Neuronal stem cell (in vitro differentiated cells): ENCODE data around the gene CAPG.

Experiments used
- DNase-seq: peaks from one replicate; pipeline ENCODE4 v3.0.0-alpha.2; 2013; ENCODE audit warnings: low spot score
- H2AFZ ChIP-seq: one replicate; pipeline ENCODE4 v1.6.1; 2013; ENCODE audit warnings: mild to moderate bottlenecking, low read length, inconsistent platforms
- H2AK5ac ChIP-seq: 2 replicates; pipeline ENCODE4 v1.6.1; 2013; ENCODE audit warnings: low read depth, mild to moderate bottlenecking, inconsistent platforms, low read length, moderate library complexity, mixed read lengths
- H2BK120ac ChIP-seq: 2 replicates; pipeline ENCODE4 v1.6.1; 2013; ENCODE audit warnings: low read depth, mild to moderate bottlenecking, inconsistent platforms, low read length, moderate library complexity, mixed read lengths
- H2BK12ac ChIP-seq: one replicate; pipeline ENCODE4 v1.6.1; 2013; ENCODE audit warnings: low read length, inconsistent platforms
- H2BK15ac ChIP-seq: 2 replicates; pipeline ENCODE4 v1.6.1; 2013; ENCODE audit warnings: mild to moderate bottlenecking, low read length, inconsistent platforms, mixed read lengths
- H2BK5ac ChIP-seq: one replicate; pipeline ENCODE4 v1.6.1; 2013; ENCODE audit warnings: inconsistent platforms, mild to moderate bottlenecking, low read length, moderate library complexity
- H3K14ac ChIP-seq: one replicate; pipeline ENCODE4 v1.6.1; 2013; ENCODE audit warnings: low read length, inconsistent platforms
- H3K18ac ChIP-seq: 2 replicates; pipeline ENCODE4 v1.6.1; 2013; ENCODE audit warnings: low read length, inconsistent platforms
- H3K23ac ChIP-seq: 2 replicates; pipeline ENCODE4 v1.6.1; 2013; ENCODE audit warnings: low read depth, mild to moderate bottlenecking, mixed read lengths, low read length, inconsistent platforms; ENCODE audit not compliant: poor library complexity
- H3K27ac ChIP-seq: replicated peaks from 3 replicates; pipeline ENCODE4 v1.5.1; 2013; ENCODE audit warnings: low read length, inconsistent platforms
- H3K27me3 ChIP-seq, 3 experiments: 2 replicates each; pipeline ENCODE4 v1.6.1; 2013; ENCODE audit warnings: low read length in 3 of 3, mild to moderate bottlenecking in 2 of 3, inconsistent platforms in 1 of 3, low read depth in 1 of 3, mixed read lengths in 1 of 3, moderate library complexity in 1 of 3; ENCODE audit not compliant: control insufficient read depth in 3 of 3, insufficient read depth in 3 of 3
- H3K36me3 ChIP-seq, 2 donors: replicated peaks in 1 of 2; 2 replicates each; pipeline ENCODE4 v1.6.1; 2013; ENCODE audit warnings: low read length in 2 of 2; ENCODE audit not compliant: control insufficient read depth in 2 of 2, insufficient read depth in 2 of 2
- H3K4ac ChIP-seq: 2 replicates; pipeline ENCODE4 v1.6.1; 2013; ENCODE audit warnings: inconsistent platforms, mild to moderate bottlenecking, low read length, moderate library complexity
- H3K4me1 ChIP-seq, 2 donors: 1 replicate in 1 of 2; 2 replicates in 1 of 2; pipeline ENCODE4 v1.6.1; 2013; ENCODE audit warnings: low read length in 2 of 2, low read depth in 1 of 2; ENCODE audit not compliant: control insufficient read depth in 2 of 2, insufficient read depth in 1 of 2
- H3K4me2 ChIP-seq: one replicate; pipeline ENCODE4 v1.6.1; 2013; ENCODE audit warnings: mild to moderate bottlenecking, low read length, inconsistent platforms; ENCODE audit not compliant: insufficient read depth, poor library complexity, severe bottlenecking
- H3K4me3 ChIP-seq, 2 donors: 2 replicates each; pipeline ENCODE4 v1.5.1; 2013; ENCODE audit warnings: low read length in 2 of 2, mild to moderate bottlenecking in 2 of 2, inconsistent platforms in 1 of 2, moderate library complexity in 1 of 2
- H3K79me1 ChIP-seq: one replicate; pipeline ENCODE4 v1.6.1; 2013; ENCODE audit warnings: low read depth, mild to moderate bottlenecking, inconsistent platforms, low read length, moderate library complexity
- H3K9ac ChIP-seq: one replicate; pipeline ENCODE4 v1.6.1; 2013; ENCODE audit warnings: mild to moderate bottlenecking, low read depth, low read length, inconsistent platforms; ENCODE audit not compliant: poor library complexity
- H3K9me3 ChIP-seq, 2 donors: replicated peaks in 1 of 2; 2 replicates each; pipeline versions ENCODE3 to v1.6.1; 2013; ENCODE audit warnings: low read length in 2 of 2, mild to moderate bottlenecking in 2 of 2, inconsistent platforms in 1 of 2, low read depth in 1 of 2, mixed read lengths in 1 of 2, moderate library complexity in 1 of 2; ENCODE audit not compliant: control insufficient read depth in 2 of 2, insufficient read depth in 1 of 2
- H4K8ac ChIP-seq: one replicate; pipeline ENCODE4 v1.6.1; 2013; ENCODE audit warnings: low read depth, mild to moderate bottlenecking, inconsistent platforms, low read length, moderate library complexity
- H4K91ac ChIP-seq: one replicate; pipeline ENCODE4 v1.6.1; 2013; ENCODE audit warnings: low read length, low read depth, mild to moderate bottlenecking, inconsistent platforms; ENCODE audit not compliant: poor library complexity
- WGBS, 2 donors: extraction: QIAGEN DNeasy Blood & Tissue Kit; methylation state at CpG; one replicate each; pipeline ENCODE4 v1.1.7; 2013; ENCODE audit warnings: missing lambda C conversion rate in 2 of 2, mixed read lengths in 1 of 2; ENCODE audit not compliant: insufficient read length in 2 of 2, insufficient replicate concordance in 1 of 2; ENCODE audit errors: extremely low coverage in 2 of 2; 5-methylcytosine and 5-hydroxymethylcytosine counted together

The CAPG gene

GRCh38 chr2:85452237-85452636 is 42.1 kb upstream of the CAPG start:
- Histone ChIP-seq H2BK12ac (no peak overlapping the region), H2AK5ac (no peak overlapping the region), H3K9ac (no peak overlapping the region), H4K8ac (no peak overlapping the region), H2AFZ (no peak overlapping the region), H3K79me1 (no peaks in the 10 kb centered on the region), H3K14ac (peak overlapping the region; percentile 75), H3K4me2 (no peak overlapping the region), H3K27me3 (peaks cover 0 to 3% (median 2%) of the 10 kb centered on the region in 3 experiments), H3K4ac (no peak overlapping the region), H3K9me3 (no peaks in the 10 kb centered on the region), H4K91ac (no peak overlapping the region), H2BK15ac (no peak overlapping the region), H3K23ac (no peak overlapping the region), H3K27ac (no peak overlapping the region), H2BK120ac (no peak overlapping the region), H3K4me3 (no peak overlapping the region), H3K36me3 (no peaks in the 10 kb centered on the region), H2BK5ac (no peak overlapping the region), H3K18ac (peak overlapping the region; percentile 65), H3K4me1 (no peaks in the 10 kb centered on the region)
- no peak for DNase-seq
- no CpG with 5 or more reads among the region's 1 CpG for WGBS, 2 donors

GRCh38 chr2:85449214-85449588 is 39.0 kb upstream of the CAPG start:
- H3K4ac ChIP-seq: no peak overlapping the region
- no peak overlapping the region for H3K23ac ChIP-seq
- H3K14ac ChIP-seq: no peak overlapping the region
- no peak overlapping the region for H3K4me3 ChIP-seq
- H2BK12ac ChIP-seq: no peak overlapping the region
- no peak for DNase-seq
- no peak overlapping the region for H2BK120ac ChIP-seq
- H4K91ac ChIP-seq: no peak overlapping the region
- H2BK15ac ChIP-seq: no peak overlapping the region
- peak overlapping the region; percentile 24 for H2AFZ ChIP-seq
- no peaks in the 10 kb centered on the region for H3K79me1 ChIP-seq
- H3K4me1 ChIP-seq: peaks cover 0 to 2% of the 10 kb centered on the region in 2 donors
- H3K9ac ChIP-seq: no peak overlapping the region
- H3K4me2 ChIP-seq: no peak overlapping the region
- no peak overlapping the region for H4K8ac ChIP-seq
- H3K9me3 ChIP-seq: no peaks in the 10 kb centered on the region
- WGBS, 2 donors: no CpG with 5 or more reads among the region's 7 CpGs
- no peaks in the 10 kb centered on the region for H3K36me3 ChIP-seq
- no peak overlapping the region for H2BK5ac ChIP-seq
- no peak overlapping the region for H3K27ac ChIP-seq
- H3K27me3 ChIP-seq: peaks cover 0 to 11% (median 2%) of the 10 kb centered on the region in 3 experiments
- no peak overlapping the region for H3K18ac ChIP-seq
- no peak overlapping the region for H2AK5ac ChIP-seq

GRCh38 chr2:85448461-85449213 is 38.5 kb upstream of the CAPG start:
- H2BK15ac ChIP-seq: no peak overlapping the region
- H3K4me2 ChIP-seq: no peak overlapping the region
- no peaks in the 10 kb centered on the region for H3K36me3 ChIP-seq
- H3K9me3 ChIP-seq: no peaks in the 10 kb centered on the region
- H4K8ac ChIP-seq: no peak overlapping the region
- H3K9ac ChIP-seq: no peak overlapping the region
- no CpG with 5 or more reads among the region's 8 CpGs for WGBS, 2 donors
- H3K18ac ChIP-seq: no peak overlapping the region
- H3K4ac ChIP-seq: no peak overlapping the region
- H2AFZ ChIP-seq: no peak overlapping the region
- H3K79me1 ChIP-seq: no peaks in the 10 kb centered on the region
- H3K4me1 ChIP-seq: peaks cover 0 to 2% of the 10 kb centered on the region in 2 donors
- peaks cover 0 to 11% (median 2%) of the 10 kb centered on the region in 3 experiments for H3K27me3 ChIP-seq
- H3K4me3 ChIP-seq: no peak overlapping the region
- H2BK120ac ChIP-seq: no peak overlapping the region
- H3K23ac ChIP-seq: no peak overlapping the region
- no peak overlapping the region for H3K14ac ChIP-seq
- H2AK5ac ChIP-seq: no peak overlapping the region
- H4K91ac ChIP-seq: no peak overlapping the region
- no peak overlapping the region for H2BK12ac ChIP-seq
- no peak overlapping the region for H3K27ac ChIP-seq
- H2BK5ac ChIP-seq: no peak overlapping the region
- no peak for DNase-seq

GRCh38 chr2:85447222-85447585 is 37.0 kb upstream of the CAPG start:
- H3K27ac ChIP-seq: no peak overlapping the region
- no peak overlapping the region for H2AK5ac ChIP-seq
- no peak overlapping the region for H4K8ac ChIP-seq

More at GRCh38 chr2:85447222-85447585, 37.0 kb upstream of the CAPG start:
- H3K27me3 ChIP-seq: peaks cover 0 to 19% (median 2%) of the 10 kb centered on the region in 3 experiments
- H3K79me1 ChIP-seq: no peaks in the 10 kb centered on the region
- H3K23ac ChIP-seq: no peak overlapping the region
- WGBS, 2 donors: no CpG with 5 or more reads among the region's 8 CpGs
- peak overlapping the region; percentile 74 for H3K18ac ChIP-seq
- no peaks in the 10 kb centered on the region for H3K36me3 ChIP-seq
- no peak overlapping the region for H3K4ac ChIP-seq
- peak overlapping the region; percentile 55 for H2BK15ac ChIP-seq
- H3K4me2 ChIP-seq: no peak overlapping the region
- H2BK5ac ChIP-seq: peak overlapping the region; percentile 48
- H2BK120ac ChIP-seq: no peak overlapping the region
- H3K9me3 ChIP-seq: no peaks in the 10 kb centered on the region
- no peak overlapping the region for H4K91ac ChIP-seq
- peaks cover 0 to 2% of the 10 kb centered on the region in 2 donors for H3K4me1 ChIP-seq
- no peak overlapping the region for H3K9ac ChIP-seq
- no peak overlapping the region for H3K4me3 ChIP-seq
- H2AFZ ChIP-seq: no peak overlapping the region
- H3K14ac ChIP-seq: peak overlapping the region; percentile 47
- peak overlapping the region; percentile 97 for H2BK12ac ChIP-seq
- DNase-seq: no peak
